Measurements from ENCODE around the gene USP48.

USP48 gene

GRCh38 chr1:21666576-21667320, 116.2 kb downstream of the USP48 start:
- no peak for DNase-seq

- no peak for DNase-seq
Observed at GRCh38 chr1:21665711-21666575, 117.0 kb downstream of the USP48 start.

GRCh38 chr1:21664806-21665588, 118.0 kb downstream of the USP48 start:
- DNase-seq = no peak

GRCh38 chr1:21663951-21664805, 118.8 kb downstream of the USP48 start:
- DNase-seq = no peak

- DNase-seq = no peak
Observed at GRCh38 chr1:21663248-21663950, 119.5 kb downstream of the USP48 start.

- no peak for DNase-seq
Observed at GRCh38 chr1:21662426-21663247, 120.3 kb downstream of the USP48 start.

GRCh38 chr1:21661886-21662285, 121.1 kb downstream of the USP48 start:
- DNase-seq = no peak

- DNase-seq = no peak
Observed at GRCh38 chr1:21659924-21660326, 123.0 kb downstream of the USP48 start.

GRCh38 chr1:21659099-21659923, 123.6 kb downstream of the USP48 start:
- DNase-seq = peak; percentile 77 to 85

GRCh38 chr1:21657456-21658190, 125.3 kb downstream of the USP48 start:
- DNase-seq = no peak

- DNase-seq = no peak
Observed at GRCh38 chr1:21655748-21656147, 127.2 kb downstream of the USP48 start.

GRCh38 chr1:21655259-21655658, 127.7 kb downstream of the USP48 start:
- no peak for DNase-seq

GRCh38 chr1:21654209-21654608, 128.7 kb downstream of the USP48 start:
- no peak for DNase-seq

- no peak for DNase-seq
Observed at GRCh38 chr1:21653744-21654100, 129.2 kb downstream of the USP48 start.

GRCh38 chr1:21652937-21653743, 129.8 kb downstream of the USP48 start:
- DNase-seq = no peak

- no peak for DNase-seq
Observed at GRCh38 chr1:21652101-21652936, 130.6 kb downstream of the USP48 start.

Measured in CD4-positive, alpha-beta T cell treated with Interleukin-1 beta for 1 hour (primary cell).